ENCODE measurements around the gene MAGEA10. TPM values are rescaled to one million over a fixed set of nuclear protein-coding genes. Genes with fewer than 3 reads are reported as not detected.

Gene MAGEA10
- total and polyA plus RNA-seq, 9 donors = not detected

DNA sequence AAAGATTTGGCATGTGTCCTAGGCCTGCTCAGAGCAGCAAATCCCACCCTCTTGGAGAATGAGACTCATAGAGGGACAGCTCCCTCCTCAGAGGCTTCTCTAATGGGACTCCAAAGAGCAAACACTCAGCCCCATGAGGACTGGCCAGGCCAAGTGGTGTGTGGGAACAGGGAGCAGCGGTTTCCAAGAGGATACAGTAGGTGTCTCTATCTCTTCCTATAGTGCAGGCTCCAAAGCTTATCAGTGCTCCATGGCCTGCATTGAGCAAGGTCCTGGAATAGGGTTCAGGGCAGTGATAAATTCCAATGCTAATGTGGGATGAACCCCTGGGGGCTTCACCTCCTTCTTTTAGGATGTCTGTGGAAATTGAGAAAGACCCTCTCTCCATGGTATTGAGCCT, 15.7 kb upstream of the MAGEA10 start:
- no peak for TF ChIP-seq CTCF (IDR thresholded peaks at IDR 0.05)
- TF ChIP-seq EP300 (IDR thresholded peaks at IDR 0.05) = no peak
- TF ChIP-seq POLR2A (IDR thresholded peaks at IDR 0.05) = no peak
- no peak for DNase-seq
- Histone ChIP-seq H3K27ac (no peak overlapping the region), H3K36me3 (no peaks in the 10 kb centered on the region), H3K9me3 (no peaks in the 10 kb centered on the region), H3K4me1 (ENCODE audit: insufficient read depth) (no peaks in the 10 kb centered on the region), H3K27me3 (no peaks in the 10 kb centered on the region), H3K4me3 (no peak overlapping the region)
- 42 to 71% (median 60%) methylated on average over 1 of the region's 1 CpG for WGBS, 3 donors
- intact Hi-C loops (cut with DNase I) = no loop called here

DNA sequence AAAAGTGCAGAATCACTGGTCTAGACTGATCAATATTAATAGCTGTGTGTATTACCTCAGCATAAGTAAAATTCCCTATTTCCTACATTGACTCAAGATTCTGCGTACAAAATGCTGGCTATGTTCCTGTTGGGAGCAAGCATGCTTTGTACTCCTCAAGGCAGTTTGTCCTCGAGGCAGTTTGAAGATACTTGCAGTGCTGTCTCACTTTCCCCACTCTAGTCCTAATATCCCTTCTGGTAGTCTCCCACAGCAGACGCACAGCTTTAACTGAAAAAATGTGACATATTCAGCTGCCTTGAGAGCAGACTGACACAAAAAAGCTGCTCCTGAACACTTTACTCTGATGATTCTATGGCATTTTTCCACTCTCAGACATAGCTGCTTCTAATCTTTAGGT, 12.9 kb upstream of the MAGEA10 start:
- Histone ChIP-seq H3K9me3 (no peaks in the 10 kb centered on the region), H3K36me3 (no peaks in the 10 kb centered on the region), H3K4me1 (ENCODE audit: insufficient read depth) (no peaks in the 10 kb centered on the region), H3K27ac (no peak overlapping the region), H3K27me3 (no peaks in the 10 kb centered on the region), H3K4me3 (no peak overlapping the region)
- 70 to 82% (median 70%) methylated on average over 3 of the region's 3 CpGs for WGBS, 3 donors
- TF ChIP-seq POLR2A (IDR thresholded peaks at IDR 0.05) = no peak
- TF ChIP-seq CTCF (IDR thresholded peaks at IDR 0.05) = no peak
- TF ChIP-seq EP300 (IDR thresholded peaks at IDR 0.05) = no peak
- no peak for DNase-seq
- intact Hi-C loops (cut with DNase I) = no loop called here

- Histone ChIP-seq H3K4me1 (ENCODE audit: insufficient read depth) (no peaks in the 10 kb centered on the region), H3K27me3 (no peaks in the 10 kb centered on the region), H3K4me3 (no peak overlapping the region), H3K36me3 (no peaks in the 10 kb centered on the region), H3K27ac (no peak overlapping the region), H3K9me3 (no peaks in the 10 kb centered on the region)
- DNase-seq = no peak
- TF ChIP-seq POLR2A (IDR thresholded peaks at IDR 0.05) = no peak
- TF ChIP-seq CTCF (IDR thresholded peaks at IDR 0.05) = no peak
- TF ChIP-seq EP300 (IDR thresholded peaks at IDR 0.05) = no peak
- intact Hi-C loops (cut with DNase I) = no loop called here
- WGBS, 3 donors = 31 to 36% (median 35%) methylated on average over 2 of the region's 2 CpGs
Measured at GRCh38 chrX:152149648-152150047, 11.3 kb upstream of the MAGEA10 start.

GRCh38 chrX:152139589-152139988, 1.2 kb upstream of the MAGEA10 start:
- DNase-seq = no peak
- 67 to 74% (median 70%) methylated on average over 9 of the region's 9 CpGs for WGBS, 3 donors
- H3K4me1 ChIP-seq (ENCODE audit: insufficient read depth) = no peaks in the 10 kb centered on the region
- TF ChIP-seq CTCF (IDR thresholded peaks at IDR 0.05) = no peak
- no peak for TF ChIP-seq POLR2A (IDR thresholded peaks at IDR 0.05)
- TF ChIP-seq EP300 (IDR thresholded peaks at IDR 0.05) = no peak
- no peaks in the 10 kb centered on the region for H3K36me3 ChIP-seq
- no peak overlapping the region for H3K27ac ChIP-seq
- H3K9me3 ChIP-seq = no peaks in the 10 kb centered on the region
- H3K27me3 ChIP-seq = no peaks in the 10 kb centered on the region
- no peak overlapping the region for H3K4me3 ChIP-seq
- intact Hi-C loops (cut with DNase I) = no loop called here

Measured in ovary (tissue), 9 donors.